Right lobe of liver (tissue), 6 donors: Measurements from ENCODE around the gene TREH. TPM values are rescaled to one million over a fixed set of nuclear protein-coding genes. Genes with fewer than 3 reads are reported as not detected.
A peak's percentile ranks its signal among the peaks of the same experiment; 100 is the strongest.

Experiments used
- ATAC-seq, 4 donors: fragments of 200-7000 bp; cut with Tn5 transposase; one replicate each; pipeline ENCODE4 v1.9.1; 2020; ENCODE audit warnings: mild to moderate bottlenecking in 4 of 4, moderate library complexity in 4 of 4
- DNase-seq, 3 donors: peaks; one replicate each; pipeline ENCODE4 v3.0.0-alpha.2; 2020
- H3K27ac ChIP-seq, 3 donors: fragments of 200-600 bp; one replicate each; pipeline ENCODE4 v1.8.0; 2022
- H3K27me3 ChIP-seq, 2 donors: fragments of 200-600 bp; one replicate each; pipeline ENCODE4 v1.8.0; 2022
- H3K36me3 ChIP-seq, 4 donors: fragments of 200-600 bp; sonication (generic) in 1 of 4; one replicate each; pipeline versions ENCODE4 v1.5.1 to v1.8.0; 2017 to 2022; ENCODE audit warnings: control low read depth in 1 of 4
- H3K4me1 ChIP-seq, 4 donors: fragments of 200-600 bp; sonication (generic) in 1 of 4; one replicate each; pipeline versions ENCODE4 v1.5.1 to v1.8.0; 2017 to 2022; ENCODE audit warnings: control low read depth in 1 of 4
- H3K4me3 ChIP-seq, 3 donors: fragments of 200-600 bp; one replicate each; pipeline ENCODE4 v1.8.0; 2022
- H3K9me3 ChIP-seq, 4 donors: fragments of 200-600 bp; sonication (generic) in 1 of 4; one replicate each; pipeline versions ENCODE4 v1.5.1 to v1.8.0; 2017 to 2022; ENCODE audit warnings: control low read depth in 1 of 4
- POLR2A ChIP-seq: fragments of 450-650 bp; IDR thresholded peaks from one replicate; pipeline ENCODE4 v1.6.1; 2017; ENCODE audit warnings: antibody characterized with exemption, mild to moderate bottlenecking
- WGBS: methylation state at CpG from one replicate; pipeline ENCODE4 v1.1.6; 2018; ENCODE audit warnings: low coverage, low lambda C conversion rate; ENCODE audit not compliant: insufficient coverage; ENCODE audit errors: missing lambda C conversion rate; 5-methylcytosine and 5-hydroxymethylcytosine counted together
- intact Hi-C, 2 donors: fragments of 100-400 bp; cut with DNase I; formaldehyde crosslinking; loops; one replicate each; pipeline versions ENCODE4 v1.11.2 to v1.14.1; 2022
- total RNA-seq, 6 experiments: library from RNA; depleted of rRNA in 2 of 6; stranded (reverse); fragments of >200 nt in 2 of 6; fragmentation: NEBNext Ultra II Directional in 3 of 6; extraction: Animal tissue kit (Norgen Biotek cat#: 25700) in 3 of 6; gene quantifications; one replicate each; pipeline versions ENCODE4 v1.1.0 to v1.2.4, GENCODE V29; 2016 to 2023
- TF ChIP-seq, protein P1 (sequence below), 4 donors: fragments of 200-600 bp in 3 of 4; fragments of 450-650 bp in 1 of 4; IDR thresholded peaks; one replicate each; pipeline versions ENCODE4 v1.5.1 to v1.8.0; 2016 to 2022; ENCODE audit warnings: antibody characterized with exemption in 4 of 4, mild to moderate bottlenecking in 2 of 4
- donor health status: DM: no; HTN: yes; CAD: no.
- donor health status: DM: no; HTN: no; CAD: no.
- donor health status: DM: no; HTN: no; CAD: no.
- donor health status: DM: no; HTN: yes; CAD: no.
- donor health status: DM: no; HTN: yes; CAD: no.

Gene TREH
- total RNA-seq, 6 experiments from 2014 or later: 2.1 to 5.1 (median 2.9) TPM; not detected in 2

DNA sequence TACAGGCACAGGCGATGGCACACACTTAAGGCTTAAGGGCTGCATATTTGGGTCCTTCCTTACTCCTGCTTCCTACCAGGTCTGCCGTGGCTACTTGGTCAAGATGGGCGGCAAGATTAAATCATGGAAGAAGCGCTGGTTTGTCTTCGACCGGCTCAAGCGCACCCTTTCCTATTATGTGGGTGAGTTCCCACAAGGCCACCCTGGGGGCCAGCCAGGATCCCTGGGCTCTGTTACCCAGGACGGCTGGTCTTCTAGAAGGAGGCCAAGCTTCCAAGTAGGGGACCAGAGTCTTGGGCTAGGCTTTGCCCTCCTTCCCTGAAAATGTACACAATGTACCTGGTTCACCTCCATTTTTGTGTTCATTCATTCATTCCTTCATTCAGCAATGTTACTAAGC lies 29.1 kb downstream of the TREH start:
- Histone ChIP-seq H3K27me3 (no peaks in the 10 kb centered on the region), H3K4me1 (no peaks in the 10 kb centered on the region), H3K27ac (no peak overlapping the region), H3K4me3 (no peak overlapping the region), H3K36me3 (no peaks in the 10 kb centered on the region), H3K9me3 (no peaks in the 10 kb centered on the region)
- ATAC-seq: no peak
- no CpG with 5 or more reads among the region's 8 CpGs for WGBS
- intact Hi-C loops: no loop called here
- DNase-seq: no peak
- no peak for TF ChIP-seq POLR2A
- TF ChIP-seq, protein P1, sequence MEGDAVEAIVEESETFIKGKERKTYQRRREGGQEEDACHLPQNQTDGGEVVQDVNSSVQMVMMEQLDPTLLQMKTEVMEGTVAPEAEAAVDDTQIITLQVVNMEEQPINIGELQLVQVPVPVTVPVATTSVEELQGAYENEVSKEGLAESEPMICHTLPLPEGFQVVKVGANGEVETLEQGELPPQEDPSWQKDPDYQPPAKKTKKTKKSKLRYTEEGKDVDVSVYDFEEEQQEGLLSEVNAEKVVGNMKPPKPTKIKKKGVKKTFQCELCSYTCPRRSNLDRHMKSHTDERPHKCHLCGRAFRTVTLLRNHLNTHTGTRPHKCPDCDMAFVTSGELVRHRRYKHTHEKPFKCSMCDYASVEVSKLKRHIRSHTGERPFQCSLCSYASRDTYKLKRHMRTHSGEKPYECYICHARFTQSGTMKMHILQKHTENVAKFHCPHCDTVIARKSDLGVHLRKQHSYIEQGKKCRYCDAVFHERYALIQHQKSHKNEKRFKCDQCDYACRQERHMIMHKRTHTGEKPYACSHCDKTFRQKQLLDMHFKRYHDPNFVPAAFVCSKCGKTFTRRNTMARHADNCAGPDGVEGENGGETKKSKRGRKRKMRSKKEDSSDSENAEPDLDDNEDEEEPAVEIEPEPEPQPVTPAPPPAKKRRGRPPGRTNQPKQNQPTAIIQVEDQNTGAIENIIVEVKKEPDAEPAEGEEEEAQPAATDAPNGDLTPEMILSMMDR (IDR thresholded peaks at IDR 0.05): no peak

DNA sequence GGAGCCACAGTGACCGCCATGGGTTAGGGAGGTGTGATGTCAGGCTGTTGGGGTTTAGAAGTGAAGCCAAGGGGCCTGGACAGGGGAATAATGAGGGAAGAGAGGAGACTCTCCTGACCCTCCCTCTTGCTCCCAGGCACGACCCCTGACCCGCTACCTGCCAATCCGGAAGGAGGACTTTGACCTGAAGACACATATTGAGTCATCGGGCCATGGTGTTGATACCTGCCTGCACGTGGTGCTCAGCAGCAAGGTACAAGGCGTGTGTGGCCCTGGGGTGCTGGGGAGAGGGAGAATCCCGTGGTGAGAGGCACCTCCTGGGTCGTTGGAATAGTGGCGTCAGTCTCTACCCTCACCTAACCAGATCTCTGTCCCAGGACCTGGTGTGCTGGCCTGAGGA lies 29.5 kb downstream of the TREH start:
- DNase-seq: no peak
- no peaks in the 10 kb centered on the region for H3K27me3 ChIP-seq
- no peak overlapping the region for H3K27ac ChIP-seq
- H3K36me3 ChIP-seq: no peaks in the 10 kb centered on the region
- WGBS: 62% methylated on average over 4 of the region's 10 CpGs
- no peak for TF ChIP-seq POLR2A
- TF ChIP-seq, protein P1 (IDR thresholded peaks at IDR 0.05): no peak
- no peaks in the 10 kb centered on the region for H3K9me3 ChIP-seq
- no peaks in the 10 kb centered on the region for H3K4me1 ChIP-seq
- peak; percentile 33 to 75 (median 38) for ATAC-seq
- intact Hi-C loops: no loop called here
- H3K4me3 ChIP-seq: no peak overlapping the region

DNA sequence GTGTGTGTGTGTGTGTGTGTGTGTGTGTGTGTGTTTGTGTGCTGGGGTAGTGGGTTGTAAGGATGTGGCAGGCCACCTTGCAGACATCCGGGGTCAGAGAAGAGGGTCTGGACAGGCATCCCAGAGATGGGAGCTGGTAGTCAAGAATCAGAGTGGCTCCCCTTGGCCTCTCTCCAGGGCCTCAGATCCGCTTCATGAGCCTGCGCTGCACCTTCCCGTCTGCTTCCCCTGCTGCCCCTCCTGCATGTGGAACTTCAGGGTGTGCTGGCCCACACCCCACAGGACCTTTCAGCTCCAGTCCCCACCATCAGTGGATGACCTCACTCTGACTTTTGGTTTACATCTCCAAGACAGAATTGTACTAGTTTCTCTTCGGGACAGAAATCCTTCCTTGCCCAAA lies 31.2 kb downstream of the TREH start:
- no peaks in the 10 kb centered on the region for H3K9me3 ChIP-seq
- H3K4me3 ChIP-seq: no peak overlapping the region
- ATAC-seq (no peak), DNase-seq (no peak)
- TF ChIP-seq POLR2A: no peak
- TF ChIP-seq, protein P1 (IDR thresholded peaks at IDR 0.05): no peak
- no peaks in the 10 kb centered on the region for H3K4me1 ChIP-seq
- H3K27ac ChIP-seq: no peak overlapping the region
- WGBS: 71% methylated on average over 1 of the region's 5 CpGs
- H3K36me3 ChIP-seq: no peaks in the 10 kb centered on the region
- no peaks in the 10 kb centered on the region for H3K27me3 ChIP-seq
- intact Hi-C loops: no loop called here

DNA sequence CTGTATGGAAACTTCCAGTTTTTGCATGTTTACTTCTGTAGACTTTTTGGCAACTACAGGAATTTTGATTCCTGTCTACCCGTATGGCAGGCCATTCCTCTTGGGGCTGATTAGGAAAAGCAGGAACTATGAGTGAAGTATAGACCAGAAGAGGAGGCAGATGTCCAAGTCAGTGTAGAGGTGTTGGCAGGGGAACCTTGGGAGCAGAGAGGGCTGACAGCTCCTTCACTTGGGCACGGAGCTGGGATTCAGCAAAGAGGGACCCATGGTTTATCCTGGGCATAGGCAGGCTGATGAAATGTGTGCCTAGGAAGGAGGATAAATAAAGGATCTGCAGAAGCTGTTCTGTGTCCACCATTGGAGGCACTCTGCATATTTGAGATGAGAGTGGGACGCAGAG lies 33.1 kb downstream of the TREH start:
- Histone ChIP-seq H3K4me3 (no peak overlapping the region), H3K36me3 (no peaks in the 10 kb centered on the region), H3K4me1 (no peaks in the 10 kb centered on the region), H3K27ac (no peak overlapping the region), H3K27me3 (no peaks in the 10 kb centered on the region), H3K9me3 (no peaks in the 10 kb centered on the region)
- 66% methylated on average over 3 of the region's 3 CpGs for WGBS
- no peak for TF ChIP-seq POLR2A
- TF ChIP-seq, protein P1 (IDR thresholded peaks at IDR 0.05): no peak
- intact Hi-C loops: no loop called here
- DNase-seq (no peak), ATAC-seq (no peak)

DNA sequence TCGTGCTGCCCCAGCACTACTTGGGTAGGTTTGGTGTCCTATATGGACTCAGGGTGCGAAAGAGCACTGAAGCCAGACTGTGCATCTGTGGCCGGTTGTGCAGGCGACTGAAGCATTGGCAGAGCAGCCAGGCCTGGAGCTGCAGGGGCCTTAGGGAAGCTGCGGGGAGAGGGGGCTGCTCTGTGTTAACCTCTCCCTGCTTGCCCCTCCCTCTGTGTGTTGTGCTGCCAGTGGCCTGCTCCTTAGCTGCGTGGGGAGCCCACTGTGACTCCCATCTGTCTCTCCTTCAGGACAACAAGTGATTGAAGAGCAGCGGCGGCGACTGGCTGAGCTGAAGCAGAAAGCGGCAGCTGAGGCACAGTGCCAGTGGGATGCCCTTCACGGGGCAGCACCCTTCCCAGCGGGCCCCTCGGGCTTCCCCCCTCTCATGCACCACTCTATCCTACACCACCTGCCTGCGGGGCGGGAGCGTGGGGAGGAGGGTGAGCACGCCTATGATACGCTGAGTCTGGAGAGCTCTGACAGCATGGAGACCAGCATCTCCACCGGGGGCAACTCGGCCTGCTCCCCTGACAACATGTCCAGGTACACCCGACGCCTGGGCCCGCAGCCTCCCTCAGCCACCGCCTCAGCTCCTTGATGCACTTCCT lies 34.3 kb downstream of the TREH start:
- ATAC-seq (no peak), DNase-seq (no peak)
- intact Hi-C loops: no loop called here
- H3K27ac ChIP-seq: no peak overlapping the region
- H3K36me3 ChIP-seq: no peaks in the 10 kb centered on the region
- no peaks in the 10 kb centered on the region for H3K9me3 ChIP-seq
- no peak overlapping the region for H3K4me3 ChIP-seq
- WGBS: 96% methylated on average over 7 of the region's 24 CpGs
- no peaks in the 10 kb centered on the region for H3K27me3 ChIP-seq
- TF ChIP-seq, protein P1 (IDR thresholded peaks at IDR 0.05): no peak
- no peak for TF ChIP-seq POLR2A
- H3K4me1 ChIP-seq: no peaks in the 10 kb centered on the region
